ENCODE results near the gene NEK9.
A peak's percentile ranks its signal among the peaks of the same experiment; 100 is the strongest.

NEK9 gene

GRCh38 chr14:75067212-75067611 lies 59.6 kb downstream of the NEK9 start:
- DNase-seq (ENCODE audit: low read depth in 2 of 2), result no peak

GRCh38 chr14:75066691-75067090 lies 60.2 kb downstream of the NEK9 start:
- DNase-seq (ENCODE audit: low read depth in 2 of 2), result no peak

- no peak for DNase-seq (ENCODE audit: low read depth in 2 of 2)
Observed at GRCh38 chr14:75064205-75064567, 62.7 kb downstream of the NEK9 start.

- peak; percentile 74 to 76 for DNase-seq (ENCODE audit: low read depth in 2 of 2)
Observed at GRCh38 chr14:75063491-75064204, 63.2 kb downstream of the NEK9 start, which contains the start of gene ACYP1. Gene ACYP1 (minus strand): TSS chr14:75064024. CDS start chr14:75063553, 471 bp downstream.

GRCh38 chr14:75063013-75063412 lies 63.8 kb downstream of the NEK9 start:
- no peak for DNase-seq (ENCODE audit: low read depth in 2 of 2)

- DNase-seq (ENCODE audit: low read depth in 2 of 2), result no peak
Observed at GRCh38 chr14:75060420-75060819, 66.4 kb downstream of the NEK9 start.

GRCh38 chr14:75059642-75060041 lies 67.2 kb downstream of the NEK9 start:
- DNase-seq (ENCODE audit: low read depth in 2 of 2), result no peak

GRCh38 chr14:75054421-75054820 lies 72.4 kb downstream of the NEK9 start:
- no peak for DNase-seq (ENCODE audit: low read depth in 2 of 2)

GRCh38 chr14:75053396-75054291 lies 73.2 kb downstream of the NEK9 start:
- DNase-seq (ENCODE audit: low read depth in 2 of 2), result no peak

GRCh38 chr14:75051556-75051899 lies 75.3 kb downstream of the NEK9 start:
- DNase-seq (ENCODE audit: low read depth in 2 of 2), result no peak

- DNase-seq (ENCODE audit: low read depth in 2 of 2), result peak; percentile 58 to 59
Observed at GRCh38 chr14:75050852-75051555, 75.8 kb downstream of the NEK9 start, which contains the start of gene MLH3. Gene MLH3 (minus strand): TSS chr14:75051467. CDS start chr14:75049655, 1,812 bp downstream.

GRCh38 chr14:75049731-75050201 lies 77.1 kb downstream of the NEK9 start:
- no peak for DNase-seq (ENCODE audit: low read depth in 2 of 2)

GRCh38 chr14:75049136-75049535 lies 77.7 kb downstream of the NEK9 start:
- no peak for DNase-seq (ENCODE audit: low read depth in 2 of 2)

GRCh38 chr14:75048101-75048500 lies 78.7 kb downstream of the NEK9 start:
- DNase-seq (ENCODE audit: low read depth in 2 of 2), result no peak

- no peak for DNase-seq (ENCODE audit: low read depth in 2 of 2)
Observed at GRCh38 chr14:75047506-75047905, 79.3 kb downstream of the NEK9 start.

GRCh38 chr14:75046899-75047298 lies 79.9 kb downstream of the NEK9 start:
- DNase-seq (ENCODE audit: low read depth in 2 of 2), result no peak

GRCh38 chr14:75046275-75046674 lies 80.6 kb downstream of the NEK9 start:
- no peak for DNase-seq (ENCODE audit: low read depth in 2 of 2)

GRCh38 chr14:75044752-75045151 lies 82.1 kb downstream of the NEK9 start:
- DNase-seq (ENCODE audit: low read depth in 2 of 2), result no peak

- DNase-seq (ENCODE audit: low read depth in 2 of 2), result no peak
Observed at GRCh38 chr14:75044322-75044721, 82.5 kb downstream of the NEK9 start.

GRCh38 chr14:75042035-75042434 lies 84.8 kb downstream of the NEK9 start:
- DNase-seq (ENCODE audit: low read depth in 2 of 2), result no peak

GRCh38 chr14:75041613-75042012 lies 85.2 kb downstream of the NEK9 start:
- no peak for DNase-seq (ENCODE audit: low read depth in 2 of 2)

GRCh38 chr14:75040959-75041358 lies 85.9 kb downstream of the NEK9 start:
- no peak for DNase-seq (ENCODE audit: low read depth in 2 of 2)
